Measurements from ENCODE around the gene TSHZ1.

The TSHZ1 gene

GRCh38 chr18:75208836-75209128, 1.8 kb upstream of the TSHZ1 start:
- DNase-seq, result peak; percentile 40

GRCh38 chr18:75209129-75209950, 1.3 kb upstream of the TSHZ1 start, which contains the start of gene PTGR3:
TSS of gene PTGR3 (minus strand) at chr18:75209139. CDS start at chr18:75209058, 81 bp downstream.
- DNase-seq, result peak; percentile 77

- DNase-seq, result no peak
Measured at GRCh38 chr18:75209951-75210258, 692 bp upstream of the TSHZ1 start.

GRCh38 chr18:75211002-75211621, 515 bp downstream of the TSHZ1 start:
- DNase-seq, result no peak

GRCh38 chr18:75211626-75211952, 992 bp downstream of the TSHZ1 start:
- no peak for DNase-seq

- DNase-seq, result peak; percentile 18
Measured at GRCh38 chr18:75211953-75212750, 1.6 kb downstream of the TSHZ1 start.

- DNase-seq, result no peak
Measured at GRCh38 chr18:75212751-75213090, 2.1 kb downstream of the TSHZ1 start.

GRCh38 chr18:75213611-75214331, 3.2 kb downstream of the TSHZ1 start:
- no peak for DNase-seq

GRCh38 chr18:75214332-75214690, 3.7 kb downstream of the TSHZ1 start:
- no peak for DNase-seq

- no peak for DNase-seq
Measured at GRCh38 chr18:75214766-75215510, 4.3 kb downstream of the TSHZ1 start.

GRCh38 chr18:75215663-75216062, 5.1 kb downstream of the TSHZ1 start:
- no peak for DNase-seq

GRCh38 chr18:75216212-75216910, 5.8 kb downstream of the TSHZ1 start:
- no peak for DNase-seq

- DNase-seq, result no peak
Measured at GRCh38 chr18:75216911-75217689, 6.5 kb downstream of the TSHZ1 start.

- DNase-seq, result no peak
Measured at GRCh38 chr18:75218065-75218923, 7.7 kb downstream of the TSHZ1 start.

- no peak for DNase-seq
Measured at GRCh38 chr18:75219745-75220375, 9.3 kb downstream of the TSHZ1 start.

- DNase-seq, result no peak
Measured at GRCh38 chr18:75220551-75221355, 10.2 kb downstream of the TSHZ1 start.

- no peak for DNase-seq
Measured at GRCh38 chr18:75221397-75221796, 10.8 kb downstream of the TSHZ1 start.

GRCh38 chr18:75221897-75222296, 11.3 kb downstream of the TSHZ1 start:
- DNase-seq, result no peak

- DNase-seq, result no peak
Measured at GRCh38 chr18:75222407-75222806, 11.8 kb downstream of the TSHZ1 start.
